Hematopoietic multipotent progenitor cell (in vitro differentiated cells): ENCODE data around the gene ZNF618. TPM values are rescaled to one million over a fixed set of nuclear protein-coding genes. Genes with fewer than 3 reads are reported as not detected.
A peak's percentile ranks its signal among the peaks of the same experiment; 100 is the strongest.

Experiments used
- DNase-seq, 3 donors: peaks; one replicate each; pipeline ENCODE4 v3.0.0-alpha.2; 2011 to 2015; ENCODE audit warnings: low read depth in 2 of 3, low spot score in 2 of 3
- total RNA-seq: library from RNA; depleted of rRNA; stranded (reverse); fragments of >200 nt; gene quantifications from one replicate; pipeline ENCODE4 v1.2.3, GENCODE V29; 2012

The ZNF618 gene
- total RNA-seq, 1 donor = 20.2 TPM

- DNase-seq = no peak
These were observed 213.2 kb downstream of the ZNF618 start for GRCh38 chr9:114089206-114089840.

GRCh38 chr9:114090798-114091197, 214.7 kb downstream of the ZNF618 start:
- DNase-seq = no peak

GRCh38 chr9:114091711-114092110, 215.6 kb downstream of the ZNF618 start:
- no peak for DNase-seq

- no peak for DNase-seq
These were observed 216.2 kb downstream of the ZNF618 start for GRCh38 chr9:114092336-114092735.

GRCh38 chr9:114093031-114093471, 216.9 kb downstream of the ZNF618 start:
- DNase-seq = no peak

DNA sequence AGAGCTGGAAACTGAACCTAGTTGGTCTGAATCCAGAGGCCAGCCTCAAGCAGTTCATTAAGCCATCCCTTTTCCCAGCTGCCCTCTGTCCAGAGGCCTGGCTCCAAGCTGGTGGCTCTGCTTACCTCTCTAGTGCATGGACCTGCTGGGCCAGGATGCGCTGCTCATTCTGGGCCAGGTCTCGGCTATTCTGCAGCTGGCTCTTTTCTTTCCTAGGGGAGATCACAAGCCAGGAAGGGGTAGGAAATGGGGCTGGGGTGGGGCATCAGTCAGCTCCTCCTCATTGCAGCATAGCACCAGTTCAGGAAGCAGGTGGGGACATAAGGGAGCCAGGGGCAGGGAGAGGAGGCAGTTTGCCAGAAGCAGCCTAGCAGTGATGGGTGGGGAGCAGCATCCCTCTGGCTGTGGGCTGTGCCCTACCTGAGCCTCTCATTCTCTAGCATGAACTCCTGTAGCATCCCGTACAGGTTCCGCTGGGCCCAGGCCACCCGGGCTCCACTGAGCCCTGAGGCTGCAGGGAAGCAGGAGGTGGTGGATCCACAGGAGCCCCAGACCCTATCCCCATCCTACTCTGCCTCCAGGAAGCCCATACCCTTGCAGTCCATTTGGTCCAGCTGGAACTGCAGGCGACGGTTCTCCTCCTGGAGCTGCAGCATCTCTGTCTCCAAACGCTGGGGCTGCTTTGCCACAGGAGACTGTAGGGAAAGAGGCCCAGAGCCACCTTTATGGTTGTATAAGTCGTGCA, 217.8 kb downstream of the ZNF618 start:
- no peak for DNase-seq

- DNase-seq = no peak
These were observed 218.9 kb downstream of the ZNF618 start for GRCh38 chr9:114094971-114095370.

DNA sequence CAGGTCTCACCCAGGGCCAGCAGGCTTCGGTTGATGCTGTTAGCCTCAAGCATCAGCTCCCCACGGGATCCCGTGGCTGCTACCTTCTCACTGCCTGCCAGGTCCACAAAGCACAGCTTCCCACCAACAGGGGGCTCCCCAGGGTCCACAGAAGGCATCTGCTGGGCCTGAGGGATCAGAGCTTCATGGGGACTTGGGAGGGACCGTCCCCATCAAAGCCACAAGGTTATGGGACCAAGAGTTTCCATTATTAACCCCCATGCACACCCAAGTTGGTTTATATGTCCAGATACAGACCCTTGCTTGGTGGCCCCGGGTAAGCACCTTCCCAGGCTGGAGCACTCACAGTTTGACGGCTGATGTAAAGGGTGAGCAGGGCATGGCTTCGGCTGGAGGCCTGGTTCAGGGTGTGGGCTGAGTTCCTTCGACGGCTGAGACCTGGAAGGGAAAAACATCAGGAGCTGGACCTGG, 220.0 kb downstream of the ZNF618 start:
- DNase-seq = no peak

- no peak for DNase-seq
These were observed 220.9 kb downstream of the ZNF618 start for GRCh38 chr9:114096866-114097612.

GRCh38 chr9:114097613-114098020, 221.5 kb downstream of the ZNF618 start:
- DNase-seq = no peak

DNA sequence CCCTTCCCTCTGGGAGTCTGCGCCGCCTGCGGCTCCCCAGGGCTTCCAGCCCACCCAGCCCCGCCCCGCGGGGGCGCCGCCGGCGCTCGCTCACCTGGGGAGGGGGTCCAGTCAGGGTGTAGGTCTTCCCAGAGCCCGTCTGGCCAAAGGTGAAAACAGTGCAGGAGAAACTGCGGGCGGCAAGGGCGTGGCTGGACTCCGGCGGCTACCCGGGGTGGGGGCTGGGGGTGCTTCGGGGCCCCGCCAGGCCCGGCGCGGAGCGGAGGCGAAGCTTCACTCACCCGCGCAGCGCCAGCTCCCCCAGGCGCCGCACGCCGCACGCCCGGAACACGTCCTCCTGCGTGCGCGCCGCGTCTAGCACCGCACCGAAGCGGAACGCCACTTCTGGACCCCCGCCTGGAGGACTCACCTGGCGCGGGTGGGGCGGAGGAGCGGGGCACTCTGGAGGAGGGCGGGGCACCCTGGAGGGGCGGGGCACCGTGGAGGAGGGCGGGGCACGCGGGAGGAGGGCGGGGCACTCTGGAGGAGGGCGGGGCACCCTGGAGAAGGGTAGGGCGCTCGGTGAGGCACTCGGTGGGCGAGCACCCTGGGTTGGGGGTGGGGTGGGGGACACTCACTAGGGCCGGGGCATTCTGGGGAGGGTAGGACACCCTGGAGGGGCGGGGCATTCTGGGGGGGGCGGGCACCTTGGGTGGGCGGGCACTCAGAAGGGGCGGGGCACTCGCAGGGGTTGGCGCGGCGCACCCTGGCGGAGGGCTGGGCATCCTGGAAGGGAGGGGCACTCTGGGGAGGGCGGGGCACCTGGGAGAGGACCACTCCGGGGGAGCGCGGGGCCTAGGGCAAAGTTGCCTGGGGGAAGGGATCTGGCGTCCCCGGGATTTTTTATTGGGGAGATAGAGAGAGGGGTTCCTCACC, 222.2 kb downstream of the ZNF618 start:
- peak in 2 of 3 donors; percentile 62 to 74 for DNase-seq

GRCh38 chr9:114098936-114099668, 223.0 kb downstream of the ZNF618 start, which contains the start of gene KIF12:
TSS of gene KIF12 (minus strand) at chr9:114099292. CDS start at chr9:114099276, 16 bp downstream.
- DNase-seq = no peak

DNA sequence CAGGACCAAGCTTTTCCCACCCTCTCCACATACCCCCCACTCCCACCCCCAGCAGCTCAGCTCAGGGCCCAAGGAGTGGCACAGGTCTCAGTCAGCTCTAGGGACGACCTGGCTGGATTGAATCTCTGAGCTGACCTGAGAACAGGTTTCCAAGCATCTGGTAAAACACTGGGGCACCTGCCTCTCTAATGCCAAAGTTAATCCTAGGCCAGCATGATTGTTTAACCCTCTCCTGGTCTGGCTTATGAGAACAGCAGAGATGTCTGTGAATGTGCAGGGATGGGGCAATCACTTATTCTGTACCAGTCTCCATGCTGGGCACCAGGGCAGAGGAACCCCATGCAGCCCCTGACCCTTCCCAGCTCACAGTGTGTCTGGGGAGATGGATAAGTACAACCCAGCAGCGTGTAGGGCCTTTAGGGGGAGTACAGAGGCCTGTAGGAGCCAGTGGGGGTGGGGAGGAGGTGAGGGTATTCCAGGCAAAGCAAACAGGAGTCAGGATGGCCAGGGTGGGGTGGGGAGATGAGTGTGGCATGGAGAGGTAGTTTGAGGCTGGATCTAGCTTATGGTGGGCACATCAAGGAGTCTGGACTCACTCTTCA, 223.7 kb downstream of the ZNF618 start:
- no peak for DNase-seq

GRCh38 chr9:114100536-114100935, 224.4 kb downstream of the ZNF618 start:
- DNase-seq = no peak

DNA sequence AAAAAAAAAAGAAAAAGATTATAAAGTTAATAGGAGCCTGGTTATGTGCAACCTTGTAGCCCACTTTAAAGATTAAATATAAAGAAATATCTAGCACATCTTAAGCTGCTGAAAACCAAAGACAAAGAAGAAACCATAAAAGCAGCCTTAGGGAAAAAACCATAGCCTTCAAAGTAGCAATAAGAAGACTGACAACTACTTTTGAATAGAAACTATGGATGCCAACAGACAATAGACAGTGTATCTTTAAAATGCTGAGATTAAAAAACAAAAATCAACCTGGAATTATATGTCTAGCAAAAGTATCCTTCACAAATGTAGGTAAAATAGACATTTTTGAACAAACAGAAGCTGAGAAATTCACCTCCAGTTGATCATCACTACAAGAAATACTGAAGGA, 226.4 kb downstream of the ZNF618 start:
- DNase-seq = no peak

DNA sequence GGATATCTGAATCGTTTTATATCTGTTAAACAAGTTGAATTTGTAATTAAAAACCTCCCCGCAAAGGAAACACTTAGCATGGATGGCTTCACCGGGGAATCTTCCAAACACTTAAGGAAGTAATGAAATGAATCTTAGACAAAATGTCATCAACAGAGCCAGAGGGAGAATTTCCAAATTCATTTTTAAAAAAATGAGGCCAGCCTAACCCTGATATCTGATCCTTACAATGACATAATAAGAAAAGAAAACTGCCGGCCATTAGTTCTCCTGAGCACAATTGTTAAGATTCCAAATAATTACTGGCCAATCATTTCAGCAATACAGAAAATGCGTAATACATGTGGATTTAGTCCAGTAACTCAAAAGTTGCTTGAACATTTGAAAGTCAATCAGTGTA, 229.1 kb downstream of the ZNF618 start:
- DNase-seq = no peak
